GM21423 (cell line): Measurements from ENCODE around the gene LPIN1.
"Not testable (repeated sequence)": the region's sequence is repeated elsewhere in the genome, so short reads cannot be mapped to it uniquely, and the experiment has no call there.

Source experiments
- ATAC-seq: cut with Tn5 transposase; IDR thresholded peaks from one replicate; pipeline ENCODE4 v1.9.1; 2021; ENCODE audit warnings: mild to moderate bottlenecking, moderate library complexity; ENCODE audit not compliant: unreplicated experiment

Gene LPIN1

DNA sequence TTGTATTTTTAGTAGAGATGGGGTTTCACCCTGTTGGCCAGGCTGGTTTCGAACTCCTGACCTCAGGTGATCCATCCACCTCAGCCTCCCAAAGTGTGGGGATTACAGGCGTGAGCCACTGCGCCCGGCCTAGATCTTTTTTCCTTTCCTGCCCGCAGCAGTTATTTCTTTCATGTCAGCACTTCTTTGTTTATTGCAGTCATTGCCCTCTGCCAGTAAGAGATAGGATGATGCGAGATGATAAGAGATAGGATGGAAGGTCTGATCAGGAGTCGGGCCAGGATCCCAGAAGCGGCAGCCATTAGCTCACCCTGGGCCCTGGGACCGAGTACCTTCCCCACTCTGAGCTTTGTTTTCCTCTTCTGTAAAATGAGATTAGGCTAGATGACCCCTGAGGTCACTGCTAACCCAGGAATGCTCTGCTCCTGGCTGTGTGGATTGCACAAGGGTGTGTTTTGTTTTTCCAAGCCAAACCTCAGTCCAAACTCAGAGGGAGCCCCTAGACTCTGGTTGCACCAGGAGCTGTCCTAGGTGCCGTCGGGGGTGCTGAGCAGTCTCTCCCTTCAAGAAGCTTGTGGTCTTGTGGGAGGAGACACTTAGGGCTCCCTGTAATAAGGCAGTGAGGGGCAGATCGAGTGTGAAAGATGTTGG, 63.3 kb downstream of the LPIN1 start:
- ATAC-seq: no peak

DNA sequence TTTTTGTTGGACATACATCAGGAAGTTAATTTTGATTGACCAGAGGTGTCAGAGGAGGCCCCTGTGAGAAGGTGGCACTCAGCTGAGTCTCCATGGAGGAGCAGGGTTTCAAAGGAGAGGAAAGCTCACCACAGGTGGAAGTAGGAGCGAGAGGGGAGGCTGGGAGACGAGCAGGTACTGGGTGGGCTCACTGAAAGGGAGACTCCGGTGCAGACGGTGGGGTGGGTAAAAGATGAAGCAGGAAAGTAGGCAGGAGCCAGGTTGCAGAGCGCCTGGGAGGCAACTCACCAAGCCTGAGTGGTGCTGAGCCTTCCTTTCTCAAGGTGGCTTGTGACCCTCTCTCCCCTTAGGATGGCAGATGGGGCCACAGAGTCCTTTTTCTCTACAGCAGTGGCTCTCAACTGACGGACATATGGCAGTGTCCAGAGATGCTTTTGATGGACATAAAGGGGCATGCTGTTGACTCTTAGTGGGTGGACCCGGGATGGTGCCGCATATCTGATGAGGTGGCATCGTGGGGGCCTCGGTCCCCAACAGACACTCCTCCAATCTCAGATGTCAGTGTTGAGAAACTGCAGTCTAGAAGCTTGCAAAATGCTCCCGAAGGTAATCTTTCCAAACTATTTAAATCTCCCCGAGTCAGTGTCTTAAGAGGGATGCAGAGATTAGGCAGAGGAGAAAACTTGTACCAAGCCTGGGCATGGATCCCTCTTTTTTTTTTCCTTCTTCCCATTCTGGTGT, 64.0 kb downstream of the LPIN1 start:
- ATAC-seq: no peak

GRCh38 chr2:11811036-11811654, 64.7 kb downstream of the LPIN1 start:
- ATAC-seq: no peak

DNA sequence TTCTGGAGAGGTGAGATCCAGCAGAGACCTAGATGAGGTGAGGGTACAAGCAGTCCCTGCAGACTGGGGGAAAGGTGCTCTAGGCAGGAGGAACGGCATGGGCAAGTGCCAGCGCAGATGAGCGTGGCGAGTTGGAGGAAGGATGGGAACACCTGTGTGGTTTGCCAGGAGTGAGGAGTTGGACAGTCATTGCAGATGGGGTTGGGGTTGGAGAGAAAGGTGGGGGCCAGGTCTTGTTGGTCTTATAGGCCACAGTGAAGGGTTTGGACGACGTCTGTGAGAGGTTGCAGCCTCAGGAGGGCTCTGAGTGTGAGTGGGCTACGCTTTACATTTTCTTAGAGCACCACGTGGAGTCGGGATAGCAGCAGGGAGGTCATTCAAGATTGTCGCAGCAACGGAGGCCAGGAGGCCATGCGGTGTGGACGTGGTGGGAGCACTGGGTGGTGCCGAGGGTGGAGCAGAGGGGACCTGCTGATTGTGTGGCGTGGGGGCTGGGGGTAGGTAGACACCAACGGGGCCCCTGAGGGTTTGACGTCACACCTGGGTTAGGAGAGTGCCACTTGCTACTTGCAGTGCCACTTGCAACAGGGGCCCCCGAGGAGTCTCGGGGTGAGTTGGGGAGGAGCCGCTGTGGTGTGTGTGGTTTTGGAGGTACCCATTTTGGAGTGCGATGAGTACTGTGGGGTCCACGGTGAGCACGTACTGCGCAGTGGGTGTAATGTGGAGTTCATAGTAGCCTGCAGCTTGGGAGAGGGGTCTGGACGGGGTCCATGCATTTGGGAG, 66.2 kb downstream of the LPIN1 start:
- no peak for ATAC-seq

- ATAC-seq: not testable (repeated sequence)
These were observed 66.9 kb downstream of the LPIN1 start for GRCh38 chr2:11813345-11813744.

- no peak for ATAC-seq
These were observed 67.5 kb downstream of the LPIN1 start for GRCh38 chr2:11813951-11814350.

GRCh38 chr2:11814979-11815510, 68.6 kb downstream of the LPIN1 start:
- ATAC-seq: no peak

GRCh38 chr2:11816935-11817334, 70.5 kb downstream of the LPIN1 start:
- not testable (repeated sequence) for ATAC-seq

- no peak for ATAC-seq
These were observed 72.8 kb downstream of the LPIN1 start for GRCh38 chr2:11819235-11819729.

- ATAC-seq: no peak
These were observed 74.2 kb downstream of the LPIN1 start for GRCh38 chr2:11820650-11821049.

GRCh38 chr2:11821705-11822104, 75.3 kb downstream of the LPIN1 start:
- ATAC-seq: no peak

DNA sequence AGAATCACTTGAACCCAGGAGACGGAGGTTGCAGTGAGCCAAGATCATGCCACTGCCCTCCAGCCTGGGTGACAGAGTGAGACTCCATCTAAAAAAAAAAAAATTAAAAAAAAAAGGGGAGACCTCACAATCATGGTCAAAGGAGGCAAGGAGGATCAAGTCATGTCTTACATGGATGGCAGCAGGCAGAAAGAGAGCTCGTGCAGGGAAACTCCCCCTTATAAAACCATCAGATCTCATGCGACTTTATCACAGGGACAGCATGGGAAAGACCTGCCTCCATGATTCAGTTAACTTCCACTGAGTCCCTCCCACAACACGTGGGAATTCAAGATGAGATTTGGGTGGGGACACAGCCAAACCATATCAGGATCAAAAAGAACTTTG, 75.9 kb downstream of the LPIN1 start:
- not testable (repeated sequence) for ATAC-seq

GRCh38 chr2:11822746-11823451, 76.5 kb downstream of the LPIN1 start:
- no peak for ATAC-seq

- no peak for ATAC-seq
These were observed 78.7 kb downstream of the LPIN1 start for GRCh38 chr2:11824901-11825828.

DNA sequence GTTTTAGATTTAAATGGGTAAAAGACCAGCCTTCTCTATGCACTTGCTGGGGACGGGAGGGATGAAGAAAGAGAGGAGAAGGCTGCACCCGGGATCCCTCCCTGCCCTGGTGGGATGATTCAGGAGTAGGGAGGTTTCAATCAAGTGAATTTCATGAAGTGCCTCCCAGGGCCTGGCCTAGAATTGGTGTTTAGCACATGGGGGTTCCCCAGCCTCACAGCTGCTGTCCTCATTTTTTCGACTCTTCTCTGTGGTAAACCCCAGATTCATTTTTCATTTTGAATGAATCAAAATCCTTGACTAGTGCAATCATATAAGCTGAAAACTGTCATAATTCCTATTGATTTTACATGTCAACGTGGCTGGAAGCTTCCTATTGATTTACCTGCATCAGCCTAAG, 81.1 kb downstream of the LPIN1 start:
- ATAC-seq: no peak

DNA sequence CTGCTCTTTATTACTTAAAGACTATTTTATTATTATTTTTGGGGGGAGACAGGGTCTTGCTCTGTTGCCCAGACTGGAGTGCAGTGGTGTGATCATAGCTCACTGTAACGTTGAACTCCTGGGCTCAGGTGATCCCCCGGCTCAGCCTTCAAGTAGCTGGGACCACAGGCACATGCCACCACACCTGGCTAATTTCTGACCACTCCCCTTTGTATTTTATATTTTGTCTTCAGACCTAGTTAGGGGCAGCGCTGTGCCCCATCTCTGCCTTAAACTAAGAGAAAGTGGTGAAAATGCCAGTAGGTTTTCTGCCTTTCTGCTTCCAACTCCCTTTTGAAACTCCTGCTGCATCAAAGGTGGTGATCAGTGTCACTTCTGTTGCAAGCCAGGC, 82.5 kb downstream of the LPIN1 start:
- no peak for ATAC-seq

DNA sequence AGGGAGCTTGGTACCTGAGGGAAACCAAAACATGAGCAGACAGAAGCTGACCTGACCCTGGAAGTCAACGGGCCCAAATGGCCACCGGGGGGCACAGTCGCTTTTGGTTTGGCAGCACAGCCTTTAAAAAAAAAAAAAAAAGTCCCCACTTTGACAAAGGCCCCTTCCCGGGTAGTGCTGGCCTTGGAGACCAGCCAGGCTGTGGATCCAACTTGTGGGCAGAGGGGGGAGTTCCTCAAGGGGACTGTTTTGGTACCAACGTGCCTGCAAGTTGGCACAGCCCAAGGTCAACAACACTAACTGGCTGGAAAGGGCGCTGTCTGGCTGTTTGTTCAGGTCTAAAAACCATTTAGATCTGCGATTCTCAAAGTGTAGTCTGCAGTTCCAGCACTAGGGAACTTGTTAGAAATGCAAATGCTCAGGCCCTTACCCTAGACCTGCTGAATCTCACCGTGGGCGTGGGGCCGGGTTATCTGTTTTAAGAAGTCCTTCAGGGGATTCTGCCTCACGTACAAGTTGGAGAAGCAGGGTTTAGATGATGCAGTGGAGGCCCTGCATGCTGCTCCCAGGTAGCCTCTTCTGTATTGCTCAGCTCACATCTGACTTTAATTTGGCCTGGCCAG, 83.0 kb downstream of the LPIN1 start:
- peak; percentile 29 for ATAC-seq

- peak; percentile 80 for ATAC-seq
These were observed 83.7 kb downstream of the LPIN1 start for GRCh38 chr2:11829947-11830707.
